DOHH2 (cell line): ENCODE data around the gene ITPK1.

ENCODE experiments used
- EZH2phosphoT487 ChIP-seq: fragments of 200-600 bp; sonication (generic); IDR thresholded peaks from 2 replicates; pipeline ENCODE4 v1.6.1; 2017; ENCODE audit warnings: borderline replicate concordance, mild to moderate bottlenecking, antibody characterized with exemption, low read length, moderate library complexity, mixed read lengths
- TF ChIP-seq, protein P1 (sequence below): fragments of 200-600 bp; sonication (generic); IDR thresholded peaks from one replicate; pipeline ENCODE4 v1.5.1; 2014; ENCODE audit warnings: antibody characterized with exemption, mild to moderate bottlenecking, low read depth, low read length; ENCODE audit not compliant: poor library complexity, severe bottlenecking

GRCh38 chr14:92903359-92903758, 212.4 kb downstream of the ITPK1 start:
- TF ChIP-seq, protein P1, sequence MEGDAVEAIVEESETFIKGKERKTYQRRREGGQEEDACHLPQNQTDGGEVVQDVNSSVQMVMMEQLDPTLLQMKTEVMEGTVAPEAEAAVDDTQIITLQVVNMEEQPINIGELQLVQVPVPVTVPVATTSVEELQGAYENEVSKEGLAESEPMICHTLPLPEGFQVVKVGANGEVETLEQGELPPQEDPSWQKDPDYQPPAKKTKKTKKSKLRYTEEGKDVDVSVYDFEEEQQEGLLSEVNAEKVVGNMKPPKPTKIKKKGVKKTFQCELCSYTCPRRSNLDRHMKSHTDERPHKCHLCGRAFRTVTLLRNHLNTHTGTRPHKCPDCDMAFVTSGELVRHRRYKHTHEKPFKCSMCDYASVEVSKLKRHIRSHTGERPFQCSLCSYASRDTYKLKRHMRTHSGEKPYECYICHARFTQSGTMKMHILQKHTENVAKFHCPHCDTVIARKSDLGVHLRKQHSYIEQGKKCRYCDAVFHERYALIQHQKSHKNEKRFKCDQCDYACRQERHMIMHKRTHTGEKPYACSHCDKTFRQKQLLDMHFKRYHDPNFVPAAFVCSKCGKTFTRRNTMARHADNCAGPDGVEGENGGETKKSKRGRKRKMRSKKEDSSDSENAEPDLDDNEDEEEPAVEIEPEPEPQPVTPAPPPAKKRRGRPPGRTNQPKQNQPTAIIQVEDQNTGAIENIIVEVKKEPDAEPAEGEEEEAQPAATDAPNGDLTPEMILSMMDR = no peak
- no peak for TF ChIP-seq EZH2phosphoT487
